Neural progenitor cell (in vitro differentiated cells): ENCODE data around the gene ZCCHC13. TPM values are rescaled to one million over a fixed set of nuclear protein-coding genes. Genes with fewer than 3 reads are reported as not detected.
"Not testable (repeated sequence)": the region's sequence is repeated elsewhere in the genome, so short reads cannot be mapped to it uniquely, and the experiment has no call there.

Source experiments
- DNase-seq: peaks from one replicate; pipeline ENCODE4 v3.0.0-alpha.2; 2016; ENCODE audit warnings: low spot score
- H2AFZ ChIP-seq: fragments of 200-600 bp; sonication (generic); replicated peaks from 2 replicates; pipeline ENCODE4 v1.6.1; 2016; ENCODE audit warnings: antibody characterized with exemption
- H3F3A ChIP-seq: fragments of 200-600 bp; sonication (generic); 2 replicates; pipeline ENCODE4 v1.6.1; 2016; ENCODE audit warnings: antibody characterized with exemption, low read depth
- H3K27ac ChIP-seq: fragments of 200-600 bp; sonication (generic); 2 replicates; pipeline ENCODE4 v1.5.1; 2016; ENCODE audit warnings: mild to moderate bottlenecking
- H3K27me3 ChIP-seq: fragments of 200-600 bp; sonication (generic); 2 replicates; pipeline ENCODE4 v1.6.1; 2016; ENCODE audit warnings: mild to moderate bottlenecking, moderate library complexity
- H3K36me3 ChIP-seq: fragments of 200-600 bp; sonication (generic); 2 replicates; pipeline ENCODE4 v1.5.1; 2016
- H3K4me1 ChIP-seq: fragments of 200-600 bp; sonication (generic); 2 replicates; pipeline ENCODE4 v1.6.1; 2016; ENCODE audit warnings: mixed run types
- H3K4me2 ChIP-seq: fragments of 200-600 bp; sonication (generic); 2 replicates; pipeline ENCODE4 v1.6.1; 2016
- H3K4me3 ChIP-seq: fragments of 200-600 bp; sonication (generic); 2 replicates; pipeline ENCODE4 v1.5.1; 2016
- H3K79me2 ChIP-seq: fragments of 200-600 bp; sonication (generic); 2 replicates; pipeline ENCODE4 v1.6.1; 2016; ENCODE audit warnings: low read depth
- H3K9ac ChIP-seq: fragments of 200-600 bp; sonication (generic); 2 replicates; pipeline ENCODE4 v1.6.1; 2016
- H3K9me3 ChIP-seq: fragments of 200-600 bp; sonication (generic); 2 replicates; pipeline ENCODE4 v1.5.1; 2016; ENCODE audit warnings: low read depth
- H4K20me1 ChIP-seq: fragments of 200-600 bp; sonication (generic); 2 replicates; pipeline ENCODE4 v1.6.1; 2016; ENCODE audit warnings: low read depth
- H3K27ac Mint-ChIP-seq: 3 replicates; pipeline ENCODE4 v1.8.0; 2021; ENCODE audit warnings: mixed read lengths
- H3K27me3 Mint-ChIP-seq: 2 replicates; pipeline ENCODE4 v1.8.0; 2022; ENCODE audit warnings: low read depth, mild to moderate bottlenecking, inconsistent platforms, moderate library complexity, mixed read lengths; ENCODE audit not compliant: insufficient read depth
- H3K36me3 Mint-ChIP-seq: 3 replicates; pipeline ENCODE4 v1.8.0; 2021; ENCODE audit warnings: mixed read lengths
- H3K4me1 Mint-ChIP-seq: 3 replicates; pipeline ENCODE4 v1.8.0; 2021; ENCODE audit warnings: mixed read lengths
- H3K4me3 Mint-ChIP-seq: 3 replicates; pipeline ENCODE4 v1.8.0; 2021; ENCODE audit warnings: mild to moderate bottlenecking, moderate library complexity, mixed read lengths
- H3K9me3 Mint-ChIP-seq: 3 replicates; pipeline ENCODE4 v1.8.0; 2020; ENCODE audit warnings: mixed read lengths
- CTCF ChIP-seq: fragments of 200-600 bp; sonication (generic); IDR thresholded peaks from 2 replicates; pipeline ENCODE4 v1.5.1; 2017; ENCODE audit warnings: antibody characterized with exemption, mild to moderate bottlenecking
- EZH2 ChIP-seq: fragments of 200-600 bp; sonication (generic); IDR thresholded peaks from 2 replicates; pipeline ENCODE4 v1.6.1; 2017; ENCODE audit warnings: antibody characterized with exemption, mild to moderate bottlenecking, moderate library complexity
- EZH2phosphoT487 ChIP-seq: fragments of 200-600 bp; sonication (generic); IDR thresholded peaks from 2 replicates; pipeline ENCODE4 v1.6.1; 2017; ENCODE audit warnings: antibody characterized with exemption
- total RNA-seq: library from RNA; depleted of rRNA; stranded (reverse); fragments of >200 nt; gene quantifications from 2 replicates; pipeline ENCODE4 v1.2.3, GENCODE V29; 2015; ENCODE audit warnings: low replicate concordance

ZCCHC13 gene
- total RNA-seq, result not detected in 2 replicates

- TF ChIP-seq EZH2, result no peak
- Histone ChIP-seq H3K9me3 (no peaks in the 10 kb centered on the region), H3K27me3 (no peaks in the 10 kb centered on the region), H3K27ac (no peak within 1 kb of the TSS), H3K79me2 (no peaks in the 10 kb centered on the region), H3K4me2 (no peak within 1 kb of the TSS), H3K36me3 (no peaks in the 10 kb centered on the region), H3F3A (no peaks in the 10 kb centered on the region), H3K4me1 (no peaks in the 10 kb centered on the region), H3K9ac (no peak within 1 kb of the TSS), H3K4me3 (no peak within 1 kb of the TSS), H4K20me1 (no peaks in the 10 kb centered on the region), H2AFZ (no peak within 1 kb of the TSS)
- Mint-ChIP-seq H3K4me1 (no peaks in the 10 kb centered on the region), H3K4me3 (no peak within 1 kb of the TSS), H3K36me3 (no peaks in the 10 kb centered on the region), H3K27me3 (peaks cover 2% of the 10 kb centered on the region), H3K9me3 (peaks cover 9% of the 10 kb centered on the region), H3K27ac (no peak within 1 kb of the TSS)
- DNase-seq, result no peak
Measured at GRCh38 chrX:74304016-74304415, at the start of gene ZCCHC13. Gene ZCCHC13, plus strand, starts transcription at chrX:74304180. Its CDS starts 87 bp downstream, at chrX:74304267.

GRCh38 chrX:74258111-74258510 is 45.9 kb upstream of the ZCCHC13 start:
- not testable (repeated sequence) for H2AFZ ChIP-seq, H3K9ac ChIP-seq, H3K4me2 ChIP-seq, H3K4me3 Mint-ChIP-seq, DNase-seq, H3F3A ChIP-seq, H3K79me2 ChIP-seq, H3K27ac Mint-ChIP-seq, H3K4me1 ChIP-seq, H3K27me3 Mint-ChIP-seq, H3K4me1 Mint-ChIP-seq, H3K27me3 ChIP-seq, H3K27ac ChIP-seq, H3K4me3 ChIP-seq
- Histone ChIP-seq H3K36me3 (peaks cover 21% of the 10 kb centered on the region), H3K9me3 (peaks cover 16% of the 10 kb centered on the region), H4K20me1 (peaks cover 13% of the 10 kb centered on the region)
- Mint-ChIP-seq H3K36me3 (peaks cover 52% of the 10 kb centered on the region), H3K9me3 (peaks cover 24% of the 10 kb centered on the region)

DNA sequence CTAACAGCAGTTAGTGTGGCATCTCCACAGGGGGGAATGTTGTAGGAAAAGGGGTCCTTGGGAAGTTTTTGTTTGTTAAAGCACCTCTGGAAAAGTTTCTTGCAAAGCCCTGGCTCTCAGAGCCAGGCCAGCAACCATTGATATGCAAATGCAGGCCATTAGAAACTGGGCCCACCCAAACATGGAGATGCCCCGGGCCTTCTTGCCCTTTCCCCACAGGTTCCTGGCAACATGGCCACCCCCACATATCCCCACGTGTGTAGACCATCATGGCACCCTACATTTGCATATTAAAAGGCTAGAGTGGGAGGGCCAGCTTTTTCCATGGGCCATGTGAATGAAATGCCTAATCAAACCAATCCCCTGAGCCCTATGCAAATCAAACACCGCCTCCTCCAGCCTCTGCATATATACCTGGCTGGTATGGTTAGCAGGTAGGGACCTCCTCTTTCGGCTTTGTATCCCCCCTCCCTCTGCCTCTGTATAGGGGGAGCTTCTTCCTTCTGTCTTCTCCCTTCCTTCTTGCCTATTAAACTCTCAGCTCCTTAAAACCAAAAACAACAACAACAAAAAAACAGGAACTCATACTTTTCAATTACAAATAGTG is 44.0 kb upstream of the ZCCHC13 start:
- H3K4me1 ChIP-seq, result no peaks in the 10 kb centered on the region
- no peak overlapping the region for H3K4me2 ChIP-seq
- Mint-ChIP-seq H3K27ac (no peak overlapping the region), H3K36me3 (peaks cover 56% of the 10 kb centered on the region), H3K4me1 (no peaks in the 10 kb centered on the region), H3K4me3 (no peak overlapping the region), H3K27me3 (no peaks in the 10 kb centered on the region), H3K9me3 (peaks cover 24% of the 10 kb centered on the region)
- TF ChIP-seq EZH2phosphoT487 (no peak), EZH2 (no peak), CTCF (no peak)
- no peaks in the 10 kb centered on the region for H3K27me3 ChIP-seq
- no peaks in the 10 kb centered on the region for H3K79me2 ChIP-seq
- DNase-seq, result no peak
- no peak overlapping the region for H3K27ac ChIP-seq
- peaks cover 4% of the 10 kb centered on the region for H3F3A ChIP-seq
- H3K9ac ChIP-seq, result no peak overlapping the region
- H4K20me1 ChIP-seq, result peaks cover 27% of the 10 kb centered on the region
- peaks cover 21% of the 10 kb centered on the region for H3K36me3 ChIP-seq
- no peak overlapping the region for H3K4me3 ChIP-seq
- H3K9me3 ChIP-seq, result peaks cover 16% of the 10 kb centered on the region
- no peak overlapping the region for H2AFZ ChIP-seq

GRCh38 chrX:74262452-74263209 is 41.3 kb upstream of the ZCCHC13 start:
- Histone ChIP-seq H3K9ac (no peak overlapping the region), H3K4me3 (no peak overlapping the region), H3K4me1 (no peaks in the 10 kb centered on the region), H3F3A (peaks cover 4% of the 10 kb centered on the region), H3K27me3 (no peaks in the 10 kb centered on the region), H3K9me3 (peaks cover 11% of the 10 kb centered on the region), H3K36me3 (peaks cover 20% of the 10 kb centered on the region), H3K27ac (no peak overlapping the region), H3K4me2 (no peak overlapping the region), H4K20me1 (peaks cover 36% of the 10 kb centered on the region), H3K79me2 (peaks cover 3% of the 10 kb centered on the region), H2AFZ (no peak overlapping the region)
- Mint-ChIP-seq H3K27me3 (no peaks in the 10 kb centered on the region), H3K36me3 (peaks cover 41% of the 10 kb centered on the region), H3K4me1 (no peaks in the 10 kb centered on the region), H3K9me3 (peaks cover 22% of the 10 kb centered on the region), H3K27ac (no peak overlapping the region), H3K4me3 (no peak overlapping the region)
- DNase-seq, result peak; percentile 21
- TF ChIP-seq EZH2, result no peak
- TF ChIP-seq EZH2phosphoT487, result no peak
- no peak for TF ChIP-seq CTCF
